PC-3 (cell line): ENCODE data around the gene ZMYND10. TPM values are rescaled to one million over a fixed set of nuclear protein-coding genes. Genes with fewer than 3 reads are reported as not detected.

ENCODE experiments used
- ATAC-seq: fragments of 200-7000 bp; cut with Tn5 transposase; 2 replicates; pipeline ENCODE4 v1.9.1; 2020; ENCODE audit warnings: mild to moderate bottlenecking, moderate library complexity
- BruUV-seq: library from RNA; stranded (reverse); fragments of 400-500 nt; replicated peaks from 2 replicates; lab custom pipeline; 2021; lab: Mats Ljungman, UMichigan
- CTCF ChIA-PET: fragments of 300-600 bp; sonication (Branson Sonifier 250); formaldehyde crosslinking; loops from one replicate; lab custom pipeline; 2022; ENCODE audit warnings: antibody characterized with exemption; lab: Charles Lee
- POLR2A ChIA-PET: fragments of 300-600 bp; sonication (Branson Sonifier 250); formaldehyde crosslinking; loops from one replicate; lab custom pipeline; 2022; ENCODE audit warnings: antibody characterized with exemption; ENCODE audit not compliant: unreplicated experiment; lab: Charles Lee
- DNase-seq: peaks from one replicate; pipeline ENCODE4 v3.0.0-alpha.2; 2015
- H2AFZ ChIP-seq: fragments of 300-600 bp; sonication (generic); 2 replicates; pipeline ENCODE4 v1.6.0; 2016; ENCODE audit warnings: antibody characterized with exemption, low read length
- H3F3A ChIP-seq: fragments of 300-600 bp; sonication (generic); one replicate; pipeline ENCODE4 v1.6.0; 2017; ENCODE audit warnings: antibody characterized with exemption, low read length, control low read depth, mild to moderate bottlenecking; ENCODE audit not compliant: unreplicated experiment
- H3K27ac ChIP-seq: fragments of 300-600 bp; sonication (generic); 2 replicates; pipeline ENCODE4 v1.5.1; 2016; ENCODE audit warnings: mild to moderate bottlenecking, low read length
- H3K27me3 ChIP-seq: fragments of 300-600 bp; sonication (generic); 2 replicates; pipeline ENCODE4 v1.6.1; 2016; ENCODE audit warnings: low read length, mixed read lengths
- H3K36me3 ChIP-seq: fragments of 300-600 bp; sonication (generic); 2 replicates; pipeline ENCODE4 v1.6.1; 2016; ENCODE audit warnings: low read depth, mixed run types, low read length, mixed read lengths
- H3K4me1 ChIP-seq: fragments of 300-600 bp; sonication (generic); 2 replicates; pipeline ENCODE4 v1.5.1; 2016; ENCODE audit warnings: low read length; ENCODE audit not compliant: insufficient read depth
- H3K4me2 ChIP-seq: fragments of 300-600 bp; sonication (generic); 2 replicates; pipeline ENCODE4 v1.6.0; 2016; ENCODE audit warnings: low read length
- H3K4me3 ChIP-seq: fragments of 300-600 bp; sonication (generic); 2 replicates; pipeline ENCODE4 v1.5.1; 2016; ENCODE audit warnings: mild to moderate bottlenecking, low read length, mixed read lengths
- H3K79me2 ChIP-seq: fragments of 300-600 bp; sonication (generic); 2 replicates; pipeline ENCODE4 v1.6.1; 2017; ENCODE audit warnings: low read length, mixed read lengths
- H3K9ac ChIP-seq: fragments of 300-600 bp; sonication (generic); 2 replicates; pipeline ENCODE4 v1.6.0; 2016; ENCODE audit warnings: mild to moderate bottlenecking, low read length
- H3K9me2 ChIP-seq: fragments of 300-600 bp; sonication (generic); replicated peaks from 2 replicates; pipeline ENCODE4 v1.6.1; 2016; ENCODE audit warnings: mixed run types, low read length, mixed read lengths
- H3K9me3 ChIP-seq: fragments of 300-600 bp; sonication (generic); 2 replicates; pipeline ENCODE4 v1.6.1; 2016; ENCODE audit warnings: low read length, mixed read lengths
- H4K20me1 ChIP-seq: fragments of 300-600 bp; sonication (generic); 2 replicates; pipeline ENCODE4 v1.6.1; 2016; ENCODE audit warnings: low read length, mixed read lengths
- EZH2 ChIP-seq: fragments of 300-600 bp; sonication (generic); IDR thresholded peaks from one replicate; pipeline ENCODE4 v1.6.1; 2017; ENCODE audit warnings: antibody characterized with exemption, mild to moderate bottlenecking, low read length; ENCODE audit not compliant: unreplicated experiment
- EZH2phosphoT487 ChIP-seq: fragments of 300-600 bp; sonication (generic); IDR thresholded peaks from 2 replicates; pipeline ENCODE4 v1.6.1; 2018; ENCODE audit warnings: mild to moderate bottlenecking, antibody characterized with exemption, low read length, borderline replicate concordance
- intact Hi-C: fragments of 100-400 bp; cut with micrococcal nuclease; formaldehyde crosslinking; loops from 2 replicates; pipeline ENCODE4 v1.9.0; 2023
- total RNA-seq: library from RNA; depleted of rRNA; stranded (reverse); fragments of >200 nt; gene quantifications from 2 replicates; pipeline ENCODE4 v1.2.3, GENCODE V29; 2014
- TF ChIP-seq, protein P1 (sequence below): fragments of 300-600 bp; sonication (generic); conservative IDR thresholded peaks from 2 replicates; pipeline ENCODE4 v1.5.1; 2017; ENCODE audit warnings: antibody characterized with exemption, low read depth, mild to moderate bottlenecking, low read length

ZMYND10 gene
- total RNA-seq, 1 experiment from 2014 or later = 1.6 TPM

DNA sequence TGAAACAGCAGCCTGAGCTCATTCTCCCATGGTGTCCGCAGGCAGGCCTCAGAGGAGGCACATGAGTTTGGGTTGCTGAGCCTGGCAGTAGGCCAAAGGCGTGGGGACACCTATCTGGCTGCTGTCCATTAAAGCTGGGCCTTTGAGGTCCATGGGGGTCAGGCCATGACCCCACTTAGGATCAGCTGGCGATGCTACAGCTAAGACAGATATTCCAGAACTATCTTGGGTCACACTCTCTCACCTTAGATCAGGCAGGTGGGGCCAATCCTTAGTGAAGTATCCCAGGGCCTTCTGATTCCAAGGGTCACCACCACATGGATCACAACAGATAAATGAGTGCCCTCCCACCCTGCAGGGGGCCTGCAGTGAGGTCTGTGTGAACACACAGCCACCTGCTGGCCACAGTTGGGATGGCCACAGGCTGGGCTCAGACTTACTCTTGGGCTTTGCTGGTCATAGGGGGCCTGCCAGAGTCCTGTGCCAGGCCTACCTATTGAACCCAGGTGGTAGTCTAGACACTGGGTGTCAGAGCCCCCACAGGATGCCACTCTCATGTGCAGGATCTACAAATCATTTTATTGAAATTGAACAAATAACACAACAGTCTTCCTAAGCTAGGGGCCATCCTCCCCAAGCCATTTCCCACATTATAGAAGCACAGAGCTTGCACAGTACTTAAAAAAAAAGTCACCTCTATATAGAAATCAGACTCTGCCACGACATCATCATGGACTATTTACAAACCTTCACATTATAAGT, 21.0 kb downstream of the ZMYND10 start:
- TF ChIP-seq, protein P1, sequence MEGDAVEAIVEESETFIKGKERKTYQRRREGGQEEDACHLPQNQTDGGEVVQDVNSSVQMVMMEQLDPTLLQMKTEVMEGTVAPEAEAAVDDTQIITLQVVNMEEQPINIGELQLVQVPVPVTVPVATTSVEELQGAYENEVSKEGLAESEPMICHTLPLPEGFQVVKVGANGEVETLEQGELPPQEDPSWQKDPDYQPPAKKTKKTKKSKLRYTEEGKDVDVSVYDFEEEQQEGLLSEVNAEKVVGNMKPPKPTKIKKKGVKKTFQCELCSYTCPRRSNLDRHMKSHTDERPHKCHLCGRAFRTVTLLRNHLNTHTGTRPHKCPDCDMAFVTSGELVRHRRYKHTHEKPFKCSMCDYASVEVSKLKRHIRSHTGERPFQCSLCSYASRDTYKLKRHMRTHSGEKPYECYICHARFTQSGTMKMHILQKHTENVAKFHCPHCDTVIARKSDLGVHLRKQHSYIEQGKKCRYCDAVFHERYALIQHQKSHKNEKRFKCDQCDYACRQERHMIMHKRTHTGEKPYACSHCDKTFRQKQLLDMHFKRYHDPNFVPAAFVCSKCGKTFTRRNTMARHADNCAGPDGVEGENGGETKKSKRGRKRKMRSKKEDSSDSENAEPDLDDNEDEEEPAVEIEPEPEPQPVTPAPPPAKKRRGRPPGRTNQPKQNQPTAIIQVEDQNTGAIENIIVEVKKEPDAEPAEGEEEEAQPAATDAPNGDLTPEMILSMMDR = peak; percentile 96
- TF ChIP-seq EZH2 (no peak), EZH2phosphoT487 (no peak)
- Histone ChIP-seq H3K4me1 (peaks cover 21% of the 10 kb centered on the region), H3F3A (no peaks in the 10 kb centered on the region), H3K27ac (no peak overlapping the region), H3K9me2 (no peaks in the 10 kb centered on the region), H3K9me3 (no peaks in the 10 kb centered on the region), H3K4me3 (no peak overlapping the region), H3K36me3 (peaks cover under 1% of the 10 kb centered on the region; the same call in 1 of the 2 replicates), H3K9ac (no peak overlapping the region), H3K79me2 (peaks cover 33% of the 10 kb centered on the region), H2AFZ (no peak overlapping the region), H4K20me1 (no peaks in the 10 kb centered on the region), H3K4me2 (no peak overlapping the region), H3K27me3 (no peaks in the 10 kb centered on the region)
- peak; percentile 25 for ATAC-seq
- CTCF ChIA-PET = interaction anchor here (0.6 to 1.4 kb wide), 7 partner anchors 13 to 1673 kb away, joined by 3 to 7 read pairs (median 4); partner anchors contain the start of genes HYAL1, HYAL3, IFRD2 and NAA80
- no TSS peak for BruUV-seq
- POLR2A ChIA-PET = interaction anchor here (0.6 kb wide), 2 partner anchors 11 to 89 kb away, joined by 5 to 6 read pairs; no protein-coding TSS in a partner anchor
- intact Hi-C loops = loop anchor here (1.0 to 5.0 kb wide), 2 partner anchors 50 to 127 kb away; no protein-coding TSS in a partner anchor
- DNase-seq = peak; percentile 80

DNA sequence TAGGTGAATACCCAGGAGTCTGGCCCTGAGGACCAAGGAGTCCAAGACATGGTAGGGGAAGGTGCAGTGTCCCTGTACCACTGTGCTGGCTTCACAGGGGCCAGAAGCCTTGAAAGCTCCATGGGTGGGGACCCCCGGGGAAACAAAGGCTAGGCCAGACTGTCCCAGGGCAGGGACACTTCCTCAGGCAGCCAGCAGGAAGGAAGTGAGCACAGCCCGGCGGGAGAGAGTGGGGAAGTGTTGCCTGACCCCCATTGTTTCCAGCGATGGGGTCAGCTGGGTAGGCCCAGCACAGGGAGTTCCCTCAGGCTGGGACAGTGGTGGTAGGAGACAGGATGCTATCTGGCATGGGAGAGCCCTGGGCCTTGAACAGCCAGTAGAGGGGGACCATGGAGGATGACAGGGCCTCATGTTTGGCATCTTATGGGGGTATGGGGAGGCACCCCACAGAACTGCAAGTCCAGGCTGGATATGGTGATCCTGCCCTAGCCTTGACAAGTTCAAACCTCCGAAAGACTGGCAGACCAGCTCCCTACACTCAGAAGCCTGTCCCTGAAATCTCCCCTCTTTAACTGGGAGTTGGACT, 21.8 kb downstream of the ZMYND10 start:
- Histone ChIP-seq H3K36me3 (peaks cover 6% of the 10 kb centered on the region), H3K4me1 (peaks cover 29% of the 10 kb centered on the region), H3K27ac (no peak overlapping the region), H3K4me3 (no peak overlapping the region), H3K9me2 (no peaks in the 10 kb centered on the region), H3K9ac (no peak overlapping the region), H3K79me2 (peaks cover 42% of the 10 kb centered on the region), H4K20me1 (no peaks in the 10 kb centered on the region), H3F3A (no peaks in the 10 kb centered on the region), H3K9me3 (no peaks in the 10 kb centered on the region), H3K4me2 (no peak overlapping the region), H3K27me3 (no peaks in the 10 kb centered on the region), H2AFZ (no peak overlapping the region)
- ATAC-seq (no peak), DNase-seq (no peak)
- TF ChIP-seq, protein P1 = no peak
- no peak for TF ChIP-seq EZH2
- no peak for TF ChIP-seq EZH2phosphoT487
- intact Hi-C loops = loop anchor here (1.0 to 5.0 kb wide), 2 partner anchors 49 to 126 kb away; no protein-coding TSS in a partner anchor
- CTCF ChIA-PET = interaction anchor here (0.6 to 1.4 kb wide), 4 partner anchors 21 to 64 kb away, joined by 3 to 7 read pairs (median 4); partner anchors contain the start of genes HYAL1, HYAL3 and NAA80
- BruUV-seq = no TSS peak
- POLR2A ChIA-PET = interaction anchor here (0.6 kb wide), 1 partner anchor 10 kb away, joined by 6 read pairs; no protein-coding TSS in a partner anchor
